Stimulated activated memory B cell treated with anti-CD40 and anti-IgM and Interleukin-4, amounts not matched to agents 10 μg/mL and 1 μg/mL and 100 μg/mL, for 72 hours (primary cell): Measurements from ENCODE around the gene C9orf57.
"Not testable (repeated sequence)": the region's sequence is repeated elsewhere in the genome, so short reads cannot be mapped to it uniquely, and the experiment has no call there.

Experiments
- ATAC-seq: fragments of 150-1000 bp; cut with Tn5 transposase; 2 replicates; pipeline ENCODE4 v1.10.0; 2021
- H3K27ac Mint-ChIP-seq: one replicate; pipeline ENCODE4 v1.8.0; 2022; ENCODE audit warnings: mild to moderate bottlenecking, mixed read lengths
- H3K27me3 Mint-ChIP-seq: one replicate; pipeline ENCODE4 v1.8.0; 2022; ENCODE audit warnings: mixed read lengths
- H3K36me3 Mint-ChIP-seq: one replicate; pipeline ENCODE4 v1.8.0; 2022; ENCODE audit warnings: mixed read lengths
- H3K4me1 Mint-ChIP-seq: one replicate; pipeline ENCODE4 v1.8.0; 2022; ENCODE audit warnings: mixed read lengths
- H3K4me3 Mint-ChIP-seq: one replicate; pipeline ENCODE4 v1.8.0; 2022; ENCODE audit warnings: mild to moderate bottlenecking, moderate library complexity, mixed read lengths
- H3K9me3 Mint-ChIP-seq: one replicate; pipeline ENCODE4 v1.8.0; 2022; ENCODE audit warnings: mixed read lengths

The C9orf57 gene

DNA sequence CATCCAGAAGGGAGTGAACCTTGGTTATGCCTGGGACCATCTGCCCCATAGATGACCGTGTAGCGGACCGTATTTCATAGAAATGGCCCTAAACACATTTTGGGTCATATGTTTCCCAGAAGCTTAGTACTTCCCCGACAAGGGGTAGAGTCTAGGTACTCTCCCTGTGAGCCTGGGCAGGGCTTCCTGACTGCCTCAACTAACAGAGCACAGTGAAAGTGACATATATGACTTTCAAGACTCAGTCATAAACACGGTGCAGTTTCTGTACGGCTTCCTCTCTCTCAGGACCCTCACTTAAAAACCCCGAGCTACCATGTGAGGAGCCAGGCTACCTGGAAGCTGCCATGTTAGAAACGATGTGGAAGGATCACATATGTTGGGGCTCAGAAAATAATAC lies 20.9 kb downstream of the C9orf57 start:
- peaks cover 8% of the 10 kb centered on the region for H3K4me1 Mint-ChIP-seq
- H3K4me3 Mint-ChIP-seq, result no peak overlapping the region
- peaks cover 24% of the 10 kb centered on the region for H3K27me3 Mint-ChIP-seq
- H3K9me3 Mint-ChIP-seq, result no peaks in the 10 kb centered on the region
- H3K27ac Mint-ChIP-seq, result no peak overlapping the region
- ATAC-seq, result no peak
- no peaks in the 10 kb centered on the region for H3K36me3 Mint-ChIP-seq

DNA sequence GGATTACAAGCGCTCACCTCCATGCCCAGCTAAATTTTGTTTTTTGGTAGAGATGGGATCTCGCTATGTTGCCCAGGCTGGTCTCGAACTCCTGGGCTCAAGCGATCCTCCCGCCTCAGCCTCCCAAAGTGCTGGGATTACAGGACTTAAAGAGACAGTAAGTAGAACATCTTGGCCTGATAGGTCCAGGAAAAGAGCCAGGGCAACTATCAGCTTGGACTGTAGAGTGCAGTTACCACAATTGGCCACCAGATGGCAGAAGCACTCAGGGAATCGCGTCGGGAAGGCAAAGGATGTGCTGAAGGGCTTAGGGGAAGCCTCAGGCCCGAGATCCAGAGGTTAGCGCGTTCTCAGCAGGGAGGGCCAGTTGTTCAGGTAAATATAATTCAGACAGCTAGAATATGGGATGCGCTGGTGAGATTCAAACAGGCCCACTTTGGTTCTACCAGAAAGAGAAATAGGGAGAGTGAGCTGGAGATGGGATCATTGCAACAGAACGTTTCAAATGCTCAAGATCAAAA lies 21.5 kb downstream of the C9orf57 start:
- peak; percentile 66 for ATAC-seq
- Mint-ChIP-seq H3K4me3 (peak overlapping the region; percentile 25), H3K27ac (no peak overlapping the region), H3K9me3 (no peaks in the 10 kb centered on the region), H3K27me3 (peaks cover 24% of the 10 kb centered on the region), H3K36me3 (no peaks in the 10 kb centered on the region), H3K4me1 (peaks cover 8% of the 10 kb centered on the region)

DNA sequence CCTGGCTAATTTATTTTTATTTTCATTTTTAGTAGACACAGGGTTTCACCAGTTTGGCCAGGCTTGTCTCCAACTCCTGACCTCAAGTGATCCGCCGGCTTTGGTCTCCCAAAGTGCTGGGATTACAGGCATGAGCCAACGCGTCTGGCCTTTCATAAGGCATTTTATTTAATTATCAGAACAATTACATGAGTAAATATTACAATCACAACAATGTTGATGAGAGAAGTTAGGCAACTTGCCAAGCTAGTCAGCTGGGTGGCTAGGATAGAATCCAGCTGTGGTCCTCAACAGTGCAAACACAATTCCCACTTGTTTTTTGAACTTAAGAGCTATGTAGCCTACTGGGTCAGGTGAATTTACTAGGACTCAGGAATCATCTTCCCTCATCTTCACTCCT lies 22.0 kb downstream of the C9orf57 start:
- H3K27ac Mint-ChIP-seq, result no peak overlapping the region
- no peaks in the 10 kb centered on the region for H3K9me3 Mint-ChIP-seq
- H3K4me1 Mint-ChIP-seq, result peaks cover 8% of the 10 kb centered on the region
- H3K4me3 Mint-ChIP-seq, result no peak overlapping the region
- H3K36me3 Mint-ChIP-seq, result no peaks in the 10 kb centered on the region
- ATAC-seq, result no peak
- H3K27me3 Mint-ChIP-seq, result peaks cover 22% of the 10 kb centered on the region

DNA sequence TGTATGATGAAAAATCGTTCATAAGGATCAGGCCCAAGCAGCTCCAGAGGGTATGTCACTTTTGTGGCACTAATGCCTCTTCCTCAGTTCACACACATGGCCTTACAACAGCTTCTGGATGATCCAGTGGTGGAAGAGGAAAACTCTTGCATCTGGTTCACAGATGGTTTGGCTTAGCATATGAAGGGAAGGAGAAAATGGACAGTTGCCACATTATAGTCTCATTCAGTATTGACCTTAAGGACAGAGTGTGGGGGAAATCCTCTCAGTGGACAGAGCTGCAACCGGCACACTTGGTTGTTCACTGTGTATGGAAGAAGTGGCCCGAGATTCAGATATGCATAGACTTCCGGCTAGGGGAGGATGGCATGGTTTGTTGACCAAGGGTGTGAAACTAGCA lies 22.8 kb downstream of the C9orf57 start:
- Mint-ChIP-seq H3K4me3 (no peak overlapping the region), H3K4me1 (peaks cover 8% of the 10 kb centered on the region), H3K27me3 (peaks cover 14% of the 10 kb centered on the region), H3K36me3 (no peaks in the 10 kb centered on the region), H3K9me3 (no peaks in the 10 kb centered on the region), H3K27ac (no peak overlapping the region)
- ATAC-seq, result no peak

DNA sequence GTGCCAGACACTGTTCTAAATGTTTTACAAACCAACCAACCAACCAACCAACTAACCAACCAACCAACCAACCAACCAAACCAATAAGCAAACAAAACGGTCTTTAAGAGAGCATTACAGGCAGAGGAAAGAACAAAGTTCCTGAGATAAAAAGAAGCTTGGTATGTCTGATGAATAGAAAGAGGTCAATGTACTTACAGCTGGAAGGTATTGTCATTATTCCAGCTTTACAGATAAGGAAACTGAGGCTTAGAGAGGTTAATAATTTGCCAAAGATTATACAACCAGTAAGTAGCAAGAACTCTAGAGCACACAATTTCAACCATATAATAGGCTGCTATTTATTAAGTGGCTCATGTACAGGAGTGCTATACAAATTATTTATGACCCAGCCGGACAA lies 29.6 kb downstream of the C9orf57 start:
- Mint-ChIP-seq H3K9me3 (peaks cover 3% of the 10 kb centered on the region), H3K27me3 (no peaks in the 10 kb centered on the region), H3K36me3 (no peaks in the 10 kb centered on the region), H3K27ac (no peak overlapping the region), H3K4me1 (no peaks in the 10 kb centered on the region), H3K4me3 (no peak overlapping the region)
- ATAC-seq, result no peak

DNA sequence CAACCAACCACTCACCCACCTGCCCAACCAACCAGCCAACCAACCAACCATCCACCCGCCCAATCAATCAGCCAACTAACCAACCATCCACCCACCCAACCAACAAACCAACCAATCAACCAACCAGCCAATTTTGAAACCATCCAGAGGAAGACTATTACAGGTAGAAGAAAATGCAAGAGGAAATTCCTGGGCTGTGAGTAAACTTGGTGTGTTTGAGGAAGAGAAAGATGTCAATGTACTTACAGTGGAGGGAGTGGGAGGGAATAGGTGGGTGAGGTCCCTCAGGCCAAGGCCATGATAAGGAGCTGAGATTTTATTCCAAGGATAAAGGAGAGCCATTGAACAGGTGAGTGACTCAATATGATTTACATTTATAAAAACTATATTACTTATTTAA lies 30.4 kb downstream of the C9orf57 start:
- ATAC-seq, result no peak
- no peaks in the 10 kb centered on the region for H3K36me3 Mint-ChIP-seq
- no peaks in the 10 kb centered on the region for H3K4me1 Mint-ChIP-seq
- H3K27me3 Mint-ChIP-seq, result no peaks in the 10 kb centered on the region
- H3K4me3 Mint-ChIP-seq, result no peak overlapping the region
- H3K9me3 Mint-ChIP-seq, result peaks cover 3% of the 10 kb centered on the region
- H3K27ac Mint-ChIP-seq, result no peak overlapping the region

DNA sequence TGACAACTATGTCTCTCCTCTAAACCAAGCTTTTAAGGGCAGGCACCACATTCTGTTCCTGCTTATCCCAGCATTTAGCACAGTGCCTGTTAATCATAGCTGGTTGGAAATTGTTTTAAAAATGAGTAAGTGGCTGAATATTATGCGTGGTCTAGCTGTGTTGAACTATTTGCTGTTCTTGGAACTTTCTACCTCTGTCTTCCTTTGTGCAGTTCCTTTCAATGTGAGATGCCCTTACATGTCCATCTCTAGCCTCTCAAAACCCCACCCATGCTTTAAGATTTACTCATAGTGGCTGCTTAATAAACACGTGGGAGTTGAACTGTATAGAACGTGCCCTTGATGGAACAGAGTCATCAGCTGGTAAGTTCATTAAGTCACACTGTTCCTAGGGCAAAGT lies 34.5 kb downstream of the C9orf57 start:
- Mint-ChIP-seq H3K27me3 (no peaks in the 10 kb centered on the region), H3K4me3 (no peak overlapping the region), H3K36me3 (no peaks in the 10 kb centered on the region), H3K27ac (no peak overlapping the region), H3K9me3 (peaks cover 3% of the 10 kb centered on the region), H3K4me1 (no peaks in the 10 kb centered on the region)
- ATAC-seq, result no peak

DNA sequence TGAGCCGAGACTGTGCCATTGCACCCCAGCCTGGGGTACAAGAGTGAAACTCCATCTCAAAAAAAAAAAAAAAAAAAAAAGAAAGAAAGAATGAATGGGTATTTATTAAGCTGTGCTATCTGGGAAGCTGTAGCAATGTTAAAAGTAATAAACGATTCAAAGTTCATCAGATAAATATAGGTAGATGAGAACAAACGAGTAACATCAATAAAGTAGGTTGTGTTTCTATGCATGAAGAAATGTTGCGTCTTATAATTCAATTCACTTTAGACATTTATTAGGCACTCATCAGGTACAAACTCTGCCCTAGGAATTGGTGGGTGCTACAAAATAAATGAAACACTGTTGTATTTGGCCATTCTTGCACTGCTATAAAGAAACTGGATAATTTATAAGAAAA lies 36.8 kb downstream of the C9orf57 start:
- Mint-ChIP-seq H3K9me3 (no peaks in the 10 kb centered on the region), H3K36me3 (no peaks in the 10 kb centered on the region), H3K27ac (no peak overlapping the region), H3K27me3 (peaks cover 12% of the 10 kb centered on the region), H3K4me1 (no peaks in the 10 kb centered on the region), H3K4me3 (no peak overlapping the region)
- no peak for ATAC-seq

DNA sequence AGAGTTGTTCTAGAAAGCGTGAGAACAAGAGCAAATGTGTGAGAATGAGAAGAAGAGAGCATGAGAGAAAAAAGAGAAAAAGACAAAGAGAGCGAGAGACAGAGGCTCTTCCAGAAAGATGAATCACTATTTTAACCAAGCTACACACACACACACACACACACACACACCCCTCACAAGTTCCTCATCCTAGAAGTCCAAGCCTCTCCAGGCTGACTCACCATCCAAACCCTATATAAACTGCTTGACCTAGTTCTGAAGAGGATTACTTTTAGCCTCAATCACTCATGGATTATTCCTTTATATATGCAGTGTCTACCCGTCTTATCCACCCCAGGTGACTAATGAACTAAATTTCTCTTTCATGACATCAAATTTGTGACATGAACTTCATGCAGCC lies 37.6 kb downstream of the C9orf57 start:
- H3K4me1 Mint-ChIP-seq, result no peaks in the 10 kb centered on the region
- no peak overlapping the region for H3K27ac Mint-ChIP-seq
- H3K36me3 Mint-ChIP-seq, result no peaks in the 10 kb centered on the region
- H3K4me3 Mint-ChIP-seq, result no peak overlapping the region
- H3K9me3 Mint-ChIP-seq, result no peaks in the 10 kb centered on the region
- ATAC-seq, result no peak
- H3K27me3 Mint-ChIP-seq, result peaks cover 12% of the 10 kb centered on the region

DNA sequence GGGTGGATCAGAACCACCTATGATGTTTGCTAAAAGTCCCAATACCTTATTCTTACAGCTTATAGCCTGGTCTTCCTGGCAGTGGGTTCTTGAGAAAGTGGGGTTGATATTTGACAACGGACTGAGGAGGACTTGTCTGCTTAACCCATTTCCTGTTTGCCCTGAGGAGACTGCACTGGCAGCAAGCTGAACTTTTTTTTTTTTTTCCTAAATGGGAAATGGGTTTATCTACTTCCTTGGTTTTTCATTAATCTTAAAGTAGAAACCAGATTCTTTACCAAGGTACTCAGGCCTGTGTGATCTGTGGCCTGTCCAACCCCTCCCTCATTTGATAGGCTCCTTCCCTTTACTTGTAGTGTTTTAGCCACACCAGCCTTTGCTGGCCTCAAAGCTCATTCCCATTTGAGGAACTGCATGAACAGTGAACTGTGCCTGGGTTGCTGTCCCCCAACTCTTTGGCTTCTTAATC lies 47.1 kb downstream of the C9orf57 start:
- Mint-ChIP-seq H3K27ac (no peak overlapping the region), H3K27me3 (no peaks in the 10 kb centered on the region), H3K9me3 (no peaks in the 10 kb centered on the region), H3K36me3 (no peaks in the 10 kb centered on the region), H3K4me1 (no peaks in the 10 kb centered on the region), H3K4me3 (no peak overlapping the region)
- ATAC-seq, result no peak

DNA sequence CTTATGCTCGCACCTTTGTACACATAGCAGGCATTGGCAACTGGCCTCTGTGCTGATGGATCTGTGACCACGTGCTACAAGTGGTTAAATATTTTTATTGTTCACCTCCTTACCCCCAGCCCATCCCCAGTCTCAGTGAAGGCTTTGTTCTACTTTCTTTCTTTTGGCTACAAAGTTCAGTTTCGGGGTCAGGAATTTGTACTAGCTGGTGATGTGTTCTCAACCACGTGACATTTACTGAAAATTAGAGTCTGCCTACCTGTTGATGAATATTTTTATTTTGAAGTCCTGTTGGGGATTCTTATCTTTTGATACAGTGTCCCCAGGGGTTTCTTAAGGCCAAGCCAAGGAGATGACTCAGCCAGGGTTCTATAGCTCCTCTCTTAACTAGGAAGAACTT lies 47.8 kb downstream of the C9orf57 start:
- Mint-ChIP-seq H3K4me1 (no peaks in the 10 kb centered on the region), H3K4me3 (no peak overlapping the region), H3K36me3 (no peaks in the 10 kb centered on the region), H3K27ac (no peak overlapping the region), H3K27me3 (no peaks in the 10 kb centered on the region), H3K9me3 (no peaks in the 10 kb centered on the region)
- no peak for ATAC-seq

DNA sequence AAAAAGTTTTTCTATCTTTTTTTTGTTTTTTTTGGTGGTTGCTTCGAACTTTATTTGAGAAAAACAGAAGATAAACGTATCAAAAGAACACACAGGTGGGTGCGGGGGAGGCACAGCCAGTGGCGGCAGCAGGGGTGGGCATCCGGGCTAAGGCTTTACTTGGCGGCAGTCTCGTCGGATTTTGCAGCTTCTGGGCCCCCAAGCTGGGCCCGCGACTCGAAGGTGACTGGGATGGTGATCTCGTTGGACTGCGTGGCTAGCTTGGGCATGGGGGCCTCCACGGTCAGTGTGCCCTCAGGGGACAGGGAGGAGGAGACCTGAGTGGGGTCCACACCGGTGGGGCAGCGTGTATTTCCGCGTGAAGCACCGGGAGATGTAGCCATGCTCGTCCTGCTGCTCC lies 52.7 kb downstream of the C9orf57 start:
- not testable (repeated sequence) for H3K36me3 Mint-ChIP-seq, ATAC-seq, H3K9me3 Mint-ChIP-seq, H3K27ac Mint-ChIP-seq, H3K4me1 Mint-ChIP-seq, H3K27me3 Mint-ChIP-seq, H3K4me3 Mint-ChIP-seq

DNA sequence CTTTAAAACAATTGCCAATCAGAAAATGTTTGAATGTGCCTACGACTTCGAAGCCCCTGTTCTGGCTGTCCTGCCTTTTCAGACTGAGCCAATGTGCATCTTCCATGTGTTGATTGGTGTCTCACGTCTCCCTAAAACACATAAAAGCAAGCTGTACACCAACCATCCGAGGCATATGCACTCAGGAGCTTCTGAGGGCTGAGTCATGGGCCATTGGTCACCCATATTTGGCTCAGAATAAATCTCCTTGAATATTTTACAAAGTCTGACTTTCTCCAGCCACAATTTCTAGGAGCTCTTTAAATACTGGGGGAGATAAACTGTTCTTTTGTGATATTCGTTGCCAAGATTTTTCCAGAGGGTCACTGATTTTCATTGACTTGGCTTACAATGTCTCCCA lies 53.9 kb downstream of the C9orf57 start:
- Mint-ChIP-seq H3K36me3 (no peaks in the 10 kb centered on the region), H3K9me3 (no peaks in the 10 kb centered on the region), H3K27ac (no peak overlapping the region), H3K4me3 (no peak overlapping the region), H3K27me3 (no peaks in the 10 kb centered on the region), H3K4me1 (no peaks in the 10 kb centered on the region)
- ATAC-seq, result no peak

DNA sequence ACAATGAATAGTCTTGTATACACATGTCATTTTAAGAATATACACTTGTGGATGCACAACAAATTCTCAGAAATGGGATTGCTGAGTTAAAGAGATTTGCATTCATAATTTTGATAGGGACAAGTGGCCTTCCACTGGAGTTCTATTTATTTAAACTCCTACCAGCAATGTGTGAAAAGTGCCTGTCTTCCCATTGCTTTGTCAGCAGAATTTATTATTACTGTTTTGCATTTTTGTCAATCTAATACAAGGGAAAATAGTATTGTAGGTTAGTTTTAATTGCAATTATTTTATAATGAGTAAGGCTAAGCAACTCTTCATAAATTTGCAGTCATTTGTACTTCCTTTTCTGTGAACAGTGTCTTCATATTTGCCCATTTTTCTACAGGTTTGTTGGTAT lies 55.0 kb downstream of the C9orf57 start:
- Mint-ChIP-seq H3K36me3 (no peaks in the 10 kb centered on the region), H3K27me3 (peaks cover 3% of the 10 kb centered on the region), H3K4me1 (no peaks in the 10 kb centered on the region), H3K4me3 (no peak overlapping the region), H3K9me3 (no peaks in the 10 kb centered on the region), H3K27ac (no peak overlapping the region)
- ATAC-seq, result no peak
